MV-4-11 (cell line): ENCODE data around the gene IQSEC1.

ENCODE experiments used
- DNase-seq: peaks from one replicate; lab custom pipeline; 2025; lab: John Stamatoyannopoulos, UW

The IQSEC1 gene

GRCh38 chr3:12985148-12985547 is 88.1 kb downstream of the IQSEC1 start:
- DNase-seq, result no peak

- peak; percentile 70 for DNase-seq
Observed at GRCh38 chr3:12984023-12984823, 89.0 kb downstream of the IQSEC1 start.

GRCh38 chr3:12983319-12983718 is 89.9 kb downstream of the IQSEC1 start:
- DNase-seq, result no peak

- no peak for DNase-seq
Observed at GRCh38 chr3:12982619-12983101, 90.6 kb downstream of the IQSEC1 start.

- DNase-seq, result peak; percentile 25
Observed at GRCh38 chr3:12981306-12982275, 91.6 kb downstream of the IQSEC1 start.

- no peak for DNase-seq
Observed at GRCh38 chr3:12980596-12981290, 92.5 kb downstream of the IQSEC1 start.

GRCh38 chr3:12979947-12980487 is 93.2 kb downstream of the IQSEC1 start:
- no peak for DNase-seq

GRCh38 chr3:12979151-12979946 is 93.9 kb downstream of the IQSEC1 start:
- no peak for DNase-seq

- no peak for DNase-seq
Observed at GRCh38 chr3:12978682-12979081, 94.5 kb downstream of the IQSEC1 start.

GRCh38 chr3:12977117-12977808 is 96.0 kb downstream of the IQSEC1 start:
- DNase-seq, result no peak

- DNase-seq, result no peak
Observed at GRCh38 chr3:12975748-12976522, 97.3 kb downstream of the IQSEC1 start.

- DNase-seq, result no peak
Observed at GRCh38 chr3:12974819-12975218, 98.4 kb downstream of the IQSEC1 start.

- DNase-seq, result no peak
Observed at GRCh38 chr3:12974334-12974733, 98.9 kb downstream of the IQSEC1 start.

- no peak for DNase-seq
Observed at GRCh38 chr3:12973827-12974226, 99.4 kb downstream of the IQSEC1 start.

GRCh38 chr3:12972781-12973702 is 100.2 kb downstream of the IQSEC1 start:
- DNase-seq, result no peak

GRCh38 chr3:12972043-12972442 is 101.2 kb downstream of the IQSEC1 start:
- peak; percentile 41 for DNase-seq

- DNase-seq, result peak; percentile 31
Observed at GRCh38 chr3:12970684-12971083, 102.5 kb downstream of the IQSEC1 start.

- no peak for DNase-seq
Observed at GRCh38 chr3:12969486-12969885, 103.7 kb downstream of the IQSEC1 start.
